ENCODE results near the gene THBS1.

Gene THBS1

GRCh38 chr15:39609166-39609916, 28.5 kb downstream of the THBS1 start:
- DNase-seq: no peak

GRCh38 chr15:39610665-39611064, 29.8 kb downstream of the THBS1 start:
- no peak for DNase-seq

- no peak for DNase-seq
Measured at GRCh38 chr15:39613271-39613670, 32.4 kb downstream of the THBS1 start.

- no peak for DNase-seq
Measured at GRCh38 chr15:39613861-39614260, 33.0 kb downstream of the THBS1 start.

- no peak for DNase-seq
Measured at GRCh38 chr15:39616731-39617455, 36.0 kb downstream of the THBS1 start.

- no peak for DNase-seq
Measured at GRCh38 chr15:39618063-39618823, 37.4 kb downstream of the THBS1 start.

GRCh38 chr15:39621210-39621609, 40.3 kb downstream of the THBS1 start:
- peak; percentile 60 to 67 for DNase-seq

- DNase-seq: no peak
Measured at GRCh38 chr15:39621976-39622375, 41.1 kb downstream of the THBS1 start.

GRCh38 chr15:39622660-39623516, 42.0 kb downstream of the THBS1 start:
- no peak for DNase-seq

- no peak for DNase-seq
Measured at GRCh38 chr15:39623529-39623931, 42.7 kb downstream of the THBS1 start.

GRCh38 chr15:39624806-39625205, 43.9 kb downstream of the THBS1 start:
- DNase-seq: no peak

- DNase-seq: no peak
Measured at GRCh38 chr15:39625451-39625850, 44.6 kb downstream of the THBS1 start.

- DNase-seq: no peak
Measured at GRCh38 chr15:39625856-39626255, 45.0 kb downstream of the THBS1 start.

- no peak for DNase-seq
Measured at GRCh38 chr15:39627451-39628143, 46.7 kb downstream of the THBS1 start.

- no peak for DNase-seq
Measured at GRCh38 chr15:39628144-39628508, 47.2 kb downstream of the THBS1 start.

GRCh38 chr15:39628546-39629257, 47.8 kb downstream of the THBS1 start:
- DNase-seq: no peak

GRCh38 chr15:39629371-39629770, 48.5 kb downstream of the THBS1 start:
- no peak for DNase-seq

- DNase-seq: no peak
Measured at GRCh38 chr15:39629906-39630305, 49.0 kb downstream of the THBS1 start.

GRCh38 chr15:39631357-39631756, 50.5 kb downstream of the THBS1 start:
- DNase-seq: no peak

- no peak for DNase-seq
Measured at GRCh38 chr15:39638041-39638440, 57.2 kb downstream of the THBS1 start.

GRCh38 chr15:39639037-39639436, 58.2 kb downstream of the THBS1 start:
- DNase-seq: no peak
